Spleen (tissue), 7 donors: Measurements from ENCODE around the gene ZNF169.

Experiments
- POLR2A ChIP-seq, 3 donors: fragments of 450-650 bp; IDR thresholded peaks; one replicate each; pipeline ENCODE4 v1.5.1; 2017; ENCODE audit warnings: antibody characterized with exemption in 3 of 3, mild to moderate bottlenecking in 1 of 3
- POLR2AphosphoS5 ChIP-seq, 3 donors: sonication (generic); formaldehyde crosslinking; IDR thresholded peaks; one replicate each; pipeline ENCODE4 v1.5.1; 2017; ENCODE audit warnings: antibody characterized with exemption in 3 of 3
- TF ChIP-seq, protein P1 (sequence below), 11 experiments: fragments of 200-600 bp in 7 of 11; fragments of 450-650 bp in 4 of 11; sonication (generic) in 4 of 11; IDR thresholded peaks in 8 of 11; conservative IDR thresholded peaks in 3 of 11; 1 replicate in 7 of 11; 2 replicates in 4 of 11; pipeline versions ENCODE4 v1.4.0 to v1.8.0; 2016 to 2021; ENCODE audit warnings: antibody characterized with exemption in 11 of 11, inconsistent platforms in 4 of 11, mild to moderate bottlenecking in 1 of 11
- donor health status: DM: no; HTN: no; CAD: no; lungs with moderate emphysema.
- donor health status: DM: no; HTN: no; CAD: no.
- donor health status: DM: no; HTN: no; CAD: no.

DNA sequence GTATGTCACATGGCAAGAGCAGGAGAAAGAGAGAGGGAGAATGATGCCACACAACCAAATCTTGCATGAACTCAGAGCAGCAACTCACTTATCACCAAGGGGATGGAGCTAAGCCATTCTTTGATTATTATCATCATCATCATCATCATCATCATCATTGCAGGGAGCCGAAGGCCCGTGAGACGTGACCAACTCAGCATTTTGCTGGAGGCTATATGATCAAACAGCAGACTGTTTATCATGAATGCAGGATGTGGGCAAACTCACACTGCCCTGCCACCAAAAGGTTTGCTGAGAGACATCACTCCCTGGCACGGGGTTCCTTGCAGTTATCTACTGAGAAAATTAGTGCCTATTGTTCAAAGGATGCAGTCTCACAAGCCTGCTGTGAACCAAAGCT is 8.6 kb upstream of the ZNF169 start:
- TF ChIP-seq, protein P1, sequence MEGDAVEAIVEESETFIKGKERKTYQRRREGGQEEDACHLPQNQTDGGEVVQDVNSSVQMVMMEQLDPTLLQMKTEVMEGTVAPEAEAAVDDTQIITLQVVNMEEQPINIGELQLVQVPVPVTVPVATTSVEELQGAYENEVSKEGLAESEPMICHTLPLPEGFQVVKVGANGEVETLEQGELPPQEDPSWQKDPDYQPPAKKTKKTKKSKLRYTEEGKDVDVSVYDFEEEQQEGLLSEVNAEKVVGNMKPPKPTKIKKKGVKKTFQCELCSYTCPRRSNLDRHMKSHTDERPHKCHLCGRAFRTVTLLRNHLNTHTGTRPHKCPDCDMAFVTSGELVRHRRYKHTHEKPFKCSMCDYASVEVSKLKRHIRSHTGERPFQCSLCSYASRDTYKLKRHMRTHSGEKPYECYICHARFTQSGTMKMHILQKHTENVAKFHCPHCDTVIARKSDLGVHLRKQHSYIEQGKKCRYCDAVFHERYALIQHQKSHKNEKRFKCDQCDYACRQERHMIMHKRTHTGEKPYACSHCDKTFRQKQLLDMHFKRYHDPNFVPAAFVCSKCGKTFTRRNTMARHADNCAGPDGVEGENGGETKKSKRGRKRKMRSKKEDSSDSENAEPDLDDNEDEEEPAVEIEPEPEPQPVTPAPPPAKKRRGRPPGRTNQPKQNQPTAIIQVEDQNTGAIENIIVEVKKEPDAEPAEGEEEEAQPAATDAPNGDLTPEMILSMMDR (IDR thresholded peaks at IDR 0.05 in 8 of 11, conservative IDR thresholded peaks at IDR 0.05 in 3 of 11): no peak
- no peak for TF ChIP-seq POLR2AphosphoS5 (IDR thresholded peaks at IDR 0.05)
- TF ChIP-seq POLR2A (IDR thresholded peaks at IDR 0.05): no peak
